ENCODE results near the gene DIP2A.

The DIP2A gene

DNA sequence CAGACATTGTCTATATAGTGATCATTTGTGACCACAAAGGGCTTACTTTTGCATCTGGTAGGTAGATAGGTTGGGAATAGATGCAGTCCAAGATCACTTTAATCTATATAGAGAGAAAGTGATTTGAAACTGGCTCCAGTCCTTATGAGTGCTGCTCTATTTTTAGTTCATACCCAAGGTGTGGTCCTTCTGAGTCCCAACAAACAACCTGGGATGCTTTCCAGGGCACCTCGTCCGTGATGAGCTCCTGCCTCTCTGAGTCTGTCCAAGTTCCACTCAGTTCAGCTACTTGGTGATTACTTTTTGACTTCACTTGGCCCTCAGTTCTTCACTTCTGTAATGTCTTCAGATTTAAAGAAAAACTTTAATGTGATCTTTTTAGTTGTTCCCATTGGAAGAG, 20.2 kb downstream of the DIP2A start:
- no peak overlapping the region for H3K9ac ChIP-seq (ENCODE audit: low read length)
- no peak overlapping the region for H3K4me3 ChIP-seq (ENCODE audit: low read length)
- no peaks in the 10 kb centered on the region for H3K27me3 ChIP-seq (ENCODE audit: control insufficient read depth, insufficient read depth, low read length)
- H3K4me1 ChIP-seq (ENCODE audit: control insufficient read depth, insufficient read depth, low read length), result no peaks in the 10 kb centered on the region
- H3K27ac ChIP-seq (ENCODE audit: low read depth, low read length), result no peak overlapping the region
- no peaks in the 10 kb centered on the region for H3K36me3 ChIP-seq (ENCODE audit: control insufficient read depth, insufficient read depth, low read length)

DNA sequence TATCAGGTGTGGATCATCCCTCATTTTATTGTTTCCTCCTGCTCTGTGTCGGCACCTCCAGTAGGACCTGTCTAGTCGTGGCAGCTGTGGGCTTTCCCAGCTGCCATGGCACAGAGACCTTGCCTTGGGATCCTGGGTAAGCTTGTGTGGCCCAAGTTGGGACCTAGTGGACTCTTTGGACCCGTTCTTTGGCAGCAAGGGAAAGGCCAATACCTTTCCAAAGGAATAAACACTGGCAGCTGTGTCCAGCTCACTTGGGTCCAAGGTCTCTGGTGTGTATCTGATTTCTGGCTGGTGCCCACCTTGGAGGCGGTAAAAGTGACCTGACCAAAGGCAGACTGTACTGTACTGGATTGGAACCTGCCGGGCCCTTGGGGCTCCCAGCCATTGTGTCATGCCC, 21.8 kb downstream of the DIP2A start:
- H3K4me3 ChIP-seq (ENCODE audit: low read length), result no peak overlapping the region
- H3K9ac ChIP-seq (ENCODE audit: low read length), result no peak overlapping the region
- no peaks in the 10 kb centered on the region for H3K27me3 ChIP-seq (ENCODE audit: control insufficient read depth, insufficient read depth, low read length)
- no peaks in the 10 kb centered on the region for H3K4me1 ChIP-seq (ENCODE audit: control insufficient read depth, insufficient read depth, low read length)
- no peak overlapping the region for H3K27ac ChIP-seq (ENCODE audit: low read depth, low read length)
- H3K36me3 ChIP-seq (ENCODE audit: control insufficient read depth, insufficient read depth, low read length), result no peaks in the 10 kb centered on the region

DNA sequence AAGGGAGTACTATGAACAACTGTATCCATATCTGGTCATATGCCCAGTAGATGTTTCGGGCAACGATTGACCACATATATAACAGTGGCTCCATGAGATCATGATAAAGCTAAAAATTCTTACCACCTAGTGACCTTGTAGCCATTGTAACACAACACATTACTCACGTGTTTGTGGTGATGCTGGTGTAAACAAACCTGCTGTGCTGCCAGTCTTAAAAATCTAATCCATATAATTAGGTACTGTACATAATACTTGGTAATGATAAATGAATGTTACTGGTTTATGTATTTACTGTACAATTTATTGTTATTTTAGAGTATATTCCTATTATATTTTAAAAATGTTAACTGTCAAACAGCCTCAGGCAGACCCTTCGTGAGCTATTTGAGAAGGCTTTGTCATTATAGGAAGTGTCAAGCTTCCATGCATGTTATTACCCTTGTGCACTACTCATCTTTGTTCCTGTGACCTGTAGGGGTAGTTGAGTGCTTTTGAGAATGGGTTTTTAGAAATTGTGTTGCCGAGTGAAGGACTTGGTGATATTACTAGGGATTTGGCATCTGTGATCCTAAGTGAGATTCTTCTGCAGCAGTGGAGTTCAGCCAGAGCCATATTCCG, 23.6 kb downstream of the DIP2A start:
- Histone ChIP-seq H3K4me3 (ENCODE audit: low read length) (no peak overlapping the region), H3K4me1 (ENCODE audit: control insufficient read depth, insufficient read depth, low read length) (no peaks in the 10 kb centered on the region), H3K9ac (ENCODE audit: low read length) (no peak overlapping the region), H3K27me3 (ENCODE audit: control insufficient read depth, insufficient read depth, low read length) (no peaks in the 10 kb centered on the region), H3K27ac (ENCODE audit: low read depth, low read length) (no peak overlapping the region), H3K36me3 (ENCODE audit: control insufficient read depth, insufficient read depth, low read length) (no peaks in the 10 kb centered on the region)

DNA sequence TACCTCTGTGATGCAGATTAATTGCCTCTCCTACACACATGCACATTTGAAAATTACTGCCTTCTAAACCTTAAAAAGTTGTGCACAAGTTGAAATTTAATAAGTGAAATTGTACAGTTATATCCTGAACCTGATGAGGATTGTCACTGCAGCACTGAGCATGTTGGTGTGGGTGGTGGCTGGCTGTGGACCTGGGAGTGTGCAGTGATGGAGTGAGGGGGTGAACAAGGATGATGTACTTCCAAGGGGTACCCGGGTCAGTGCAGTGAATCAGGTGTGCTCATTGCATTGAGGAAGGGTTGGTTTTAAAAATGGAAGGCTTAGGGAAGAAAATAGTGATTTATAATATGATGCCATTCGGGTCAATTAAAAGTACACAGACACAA, 24.1 kb downstream of the DIP2A start:
- no peak overlapping the region for H3K9ac ChIP-seq (ENCODE audit: low read length)
- H3K4me3 ChIP-seq (ENCODE audit: low read length), result no peak overlapping the region
- H3K36me3 ChIP-seq (ENCODE audit: control insufficient read depth, insufficient read depth, low read length), result no peaks in the 10 kb centered on the region

DNA sequence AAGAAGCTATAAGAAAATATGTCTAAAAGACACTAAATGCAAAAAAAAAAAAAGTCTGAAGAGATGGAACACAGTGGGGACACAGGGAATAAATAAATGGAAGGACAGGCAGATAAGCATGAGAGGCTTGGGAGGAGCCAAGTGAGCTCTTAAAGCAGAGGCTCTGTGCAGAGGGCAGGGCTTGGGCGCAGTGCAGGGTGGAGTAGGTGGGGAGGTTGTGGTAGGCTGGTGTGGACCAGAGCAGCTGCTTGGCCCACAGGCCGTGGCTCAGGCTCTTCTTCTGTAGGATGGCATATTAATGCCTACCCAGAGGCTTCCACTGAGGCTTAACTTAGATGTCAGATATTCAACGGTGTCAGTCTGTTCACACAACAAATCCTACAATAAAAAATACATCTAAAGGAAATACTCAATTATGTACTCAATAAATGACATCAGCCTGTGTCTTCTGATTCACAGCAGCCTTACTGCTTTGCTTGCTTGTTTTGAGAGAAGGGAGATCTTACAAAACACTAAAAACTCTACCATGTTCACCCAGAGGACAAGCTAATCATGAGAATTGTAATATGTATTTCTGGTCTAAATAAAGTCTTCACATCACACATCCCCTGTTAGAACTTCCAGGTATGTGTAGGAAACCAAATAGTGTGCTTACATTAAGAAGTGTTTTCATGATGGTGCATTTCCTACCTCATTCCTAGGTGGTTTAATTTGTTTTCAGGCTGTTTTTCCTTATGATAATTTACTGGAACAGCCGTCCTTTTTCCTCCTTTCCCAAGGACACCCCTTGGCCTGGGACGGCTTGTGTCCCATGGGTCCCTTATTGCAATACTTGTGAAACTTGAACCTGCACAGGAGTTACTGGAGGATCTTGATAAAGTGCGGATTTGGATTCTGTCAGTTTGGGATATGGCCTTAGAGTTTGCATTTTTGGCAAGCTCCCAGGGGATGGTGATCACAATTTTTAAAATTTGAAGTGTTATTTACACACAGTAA, 24.9 kb downstream of the DIP2A start:
- Histone ChIP-seq H3K27ac (ENCODE audit: low read depth, low read length) (no peak overlapping the region), H3K27me3 (ENCODE audit: control insufficient read depth, insufficient read depth, low read length) (no peaks in the 10 kb centered on the region), H3K4me1 (ENCODE audit: control insufficient read depth, insufficient read depth, low read length) (no peaks in the 10 kb centered on the region), H3K4me3 (ENCODE audit: low read length) (no peak overlapping the region), H3K36me3 (ENCODE audit: control insufficient read depth, insufficient read depth, low read length) (no peaks in the 10 kb centered on the region), H3K9ac (ENCODE audit: low read length) (no peak overlapping the region)

More for the DNA sequence above, 24.1 kb downstream of the DIP2A start:
- no peaks in the 10 kb centered on the region for H3K4me1 ChIP-seq (ENCODE audit: control insufficient read depth, insufficient read depth, low read length)
- no peak overlapping the region for H3K27ac ChIP-seq (ENCODE audit: low read depth, low read length)
- no peaks in the 10 kb centered on the region for H3K27me3 ChIP-seq (ENCODE audit: control insufficient read depth, insufficient read depth, low read length)

DNA sequence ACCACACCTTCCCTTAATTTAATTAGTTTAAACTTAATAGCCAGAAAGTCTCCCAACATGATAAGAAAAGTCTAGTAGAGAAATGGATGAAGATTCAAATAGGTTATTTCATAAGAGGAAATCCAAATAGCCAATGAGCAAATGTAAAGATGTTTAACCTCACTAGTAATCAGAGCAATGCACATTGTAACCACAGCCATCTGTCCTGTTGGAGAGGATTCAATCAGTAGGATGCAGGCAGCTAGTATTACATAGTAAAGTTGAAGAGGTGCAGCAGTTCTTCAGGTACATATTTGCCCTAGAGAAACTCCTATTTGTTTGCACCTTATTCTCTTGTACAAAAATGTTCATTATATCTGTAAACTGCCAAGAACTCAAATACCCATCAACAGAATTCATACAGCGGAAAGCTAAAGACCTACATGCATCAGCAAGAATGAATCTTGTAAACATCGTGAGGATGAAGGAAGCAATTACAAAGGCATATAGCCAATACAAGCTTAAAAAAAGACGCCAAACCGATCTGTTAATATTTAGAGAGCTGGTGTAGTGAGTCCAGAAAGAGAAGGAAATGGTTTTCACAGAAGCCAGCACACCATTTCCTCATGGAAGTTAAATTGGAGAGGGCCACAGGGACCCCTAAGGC, 27.9 kb downstream of the DIP2A start:
- H3K4me1 ChIP-seq (ENCODE audit: control insufficient read depth, insufficient read depth, low read length), result no peaks in the 10 kb centered on the region
- H3K4me3 ChIP-seq (ENCODE audit: low read length), result no peak overlapping the region
- no peak overlapping the region for H3K27ac ChIP-seq (ENCODE audit: low read depth, low read length)
- H3K9ac ChIP-seq (ENCODE audit: low read length), result no peak overlapping the region
- H3K27me3 ChIP-seq (ENCODE audit: control insufficient read depth, insufficient read depth, low read length), result no peaks in the 10 kb centered on the region
- peaks cover 8% of the 10 kb centered on the region for H3K36me3 ChIP-seq (ENCODE audit: control insufficient read depth, insufficient read depth, low read length)

DNA sequence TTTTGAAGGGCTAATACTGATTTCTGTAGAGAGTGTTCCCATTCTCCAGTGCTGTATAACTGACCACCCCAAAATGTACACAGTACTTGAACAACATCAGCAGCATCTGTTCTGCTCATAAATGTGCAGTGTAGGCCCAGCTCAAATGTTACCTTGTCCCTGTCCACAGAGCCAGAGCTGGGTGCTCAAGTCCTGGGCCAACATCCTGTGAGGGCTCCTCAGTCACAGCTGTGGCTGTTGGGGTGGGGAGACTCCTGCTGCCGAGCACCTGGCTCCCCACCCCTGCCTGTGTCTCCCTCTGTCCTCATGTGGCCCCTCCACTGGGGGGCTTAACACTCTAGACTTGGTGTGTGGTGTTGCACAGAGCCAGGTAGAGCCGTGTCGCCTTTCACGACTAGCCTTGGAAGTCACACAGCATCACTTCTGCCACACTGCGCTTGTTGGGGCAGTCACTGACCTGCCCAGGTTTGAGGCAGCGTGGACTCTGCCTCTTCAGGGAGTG, 30.5 kb downstream of the DIP2A start:
- H3K9ac ChIP-seq (ENCODE audit: low read length), result no peak overlapping the region
- H3K4me1 ChIP-seq (ENCODE audit: control insufficient read depth, insufficient read depth, low read length), result no peaks in the 10 kb centered on the region
- no peak overlapping the region for H3K27ac ChIP-seq (ENCODE audit: low read depth, low read length)
- H3K36me3 ChIP-seq (ENCODE audit: control insufficient read depth, insufficient read depth, low read length), result peaks cover 12% of the 10 kb centered on the region
- no peak overlapping the region for H3K4me3 ChIP-seq (ENCODE audit: low read length)
- no peaks in the 10 kb centered on the region for H3K27me3 ChIP-seq (ENCODE audit: control insufficient read depth, insufficient read depth, low read length)

DNA sequence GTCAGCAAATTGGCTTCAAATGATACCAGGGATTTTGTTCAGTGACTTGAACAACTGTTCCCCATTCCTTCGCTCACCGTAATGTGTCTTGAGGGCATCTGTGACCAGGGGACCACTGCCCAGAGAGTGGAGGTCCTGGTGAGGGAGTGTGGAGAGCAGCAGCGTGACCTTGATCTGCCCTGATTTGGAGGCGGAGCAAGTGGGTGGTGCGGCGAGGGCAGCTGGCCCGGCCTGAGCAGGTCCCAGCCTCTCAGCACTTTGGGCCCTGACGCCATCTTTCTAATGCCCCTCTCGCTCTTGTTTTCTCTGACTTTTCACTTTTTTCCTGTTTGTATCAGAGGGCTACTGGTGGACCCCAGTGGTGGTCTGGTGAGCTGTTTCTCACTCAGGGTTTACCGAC, 31.1 kb downstream of the DIP2A start:
- Histone ChIP-seq H3K4me3 (ENCODE audit: low read length) (no peak overlapping the region), H3K27me3 (ENCODE audit: control insufficient read depth, insufficient read depth, low read length) (no peaks in the 10 kb centered on the region), H3K27ac (ENCODE audit: low read depth, low read length) (no peak overlapping the region), H3K4me1 (ENCODE audit: control insufficient read depth, insufficient read depth, low read length) (no peaks in the 10 kb centered on the region), H3K36me3 (ENCODE audit: control insufficient read depth, insufficient read depth, low read length) (peaks cover 12% of the 10 kb centered on the region), H3K9ac (ENCODE audit: low read length) (no peak overlapping the region)

DNA sequence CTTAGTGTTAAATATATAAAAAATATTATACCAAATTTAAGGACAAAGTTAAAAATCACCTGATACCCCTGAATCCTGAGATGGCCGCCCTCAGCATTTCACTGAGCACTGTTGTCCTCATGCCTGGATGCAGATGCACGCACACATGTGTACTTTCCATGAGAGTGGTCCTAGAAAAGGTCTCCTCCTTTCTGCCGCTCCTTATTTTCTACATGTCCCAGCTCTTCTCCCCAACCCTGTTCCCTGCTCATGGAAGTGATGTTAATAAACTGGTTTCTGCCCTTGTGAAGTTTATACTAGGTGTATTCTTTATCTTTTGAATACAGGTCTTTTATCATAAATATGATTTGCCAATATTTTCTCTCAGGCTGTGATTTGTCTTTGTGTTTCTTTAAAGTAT, 32.9 kb downstream of the DIP2A start:
- no peaks in the 10 kb centered on the region for H3K27me3 ChIP-seq (ENCODE audit: control insufficient read depth, insufficient read depth, low read length)
- no peaks in the 10 kb centered on the region for H3K4me1 ChIP-seq (ENCODE audit: control insufficient read depth, insufficient read depth, low read length)
- H3K4me3 ChIP-seq (ENCODE audit: low read length), result no peak overlapping the region
- H3K36me3 ChIP-seq (ENCODE audit: control insufficient read depth, insufficient read depth, low read length), result peaks cover 12% of the 10 kb centered on the region
- H3K9ac ChIP-seq (ENCODE audit: low read length), result no peak overlapping the region
- no peak overlapping the region for H3K27ac ChIP-seq (ENCODE audit: low read depth, low read length)

DNA sequence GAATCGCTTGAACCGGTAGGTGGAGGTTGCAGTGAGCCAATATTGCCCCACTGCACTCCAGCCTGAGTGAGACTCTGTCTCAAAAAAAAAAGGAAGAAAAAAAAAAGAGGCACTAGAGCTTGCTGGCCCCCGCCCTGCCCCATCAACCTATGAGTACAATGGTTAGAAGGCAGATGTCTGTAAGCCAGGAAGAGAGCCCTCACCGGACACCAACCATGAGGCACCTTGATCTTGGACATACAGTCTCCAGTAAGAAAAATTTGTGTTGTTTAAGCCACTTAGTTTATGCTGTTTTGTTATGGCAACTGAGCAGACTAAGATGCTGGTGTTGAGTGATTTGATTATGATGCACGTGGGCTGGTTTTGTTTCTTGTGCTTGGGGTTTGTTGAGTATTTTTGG, 34.2 kb downstream of the DIP2A start:
- Histone ChIP-seq H3K4me3 (ENCODE audit: low read length) (no peak overlapping the region), H3K27me3 (ENCODE audit: control insufficient read depth, insufficient read depth, low read length) (no peaks in the 10 kb centered on the region), H3K27ac (ENCODE audit: low read depth, low read length) (no peak overlapping the region), H3K4me1 (ENCODE audit: control insufficient read depth, insufficient read depth, low read length) (no peaks in the 10 kb centered on the region), H3K9ac (ENCODE audit: low read length) (no peak overlapping the region), H3K36me3 (ENCODE audit: control insufficient read depth, insufficient read depth, low read length) (peaks cover 12% of the 10 kb centered on the region)

DNA sequence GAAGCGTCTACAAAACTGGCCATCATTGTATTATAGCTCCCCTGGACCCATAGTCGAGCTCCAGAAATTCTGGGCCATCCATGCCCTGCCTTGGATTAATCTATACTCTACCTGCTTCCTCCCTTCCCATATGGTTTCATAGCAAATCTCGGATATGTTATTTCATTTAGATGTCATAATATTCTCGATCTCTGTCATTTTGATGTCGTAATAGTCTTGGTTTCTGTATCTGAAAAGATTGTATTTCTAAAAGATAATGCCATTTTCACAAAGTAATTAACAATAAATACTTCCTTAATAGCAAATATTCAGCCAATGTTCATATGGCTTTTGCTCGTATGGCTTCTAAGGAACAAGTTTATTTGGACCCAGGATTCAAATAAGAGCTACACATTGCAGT, 35.1 kb downstream of the DIP2A start:
- Histone ChIP-seq H3K27me3 (ENCODE audit: control insufficient read depth, insufficient read depth, low read length) (no peaks in the 10 kb centered on the region), H3K36me3 (ENCODE audit: control insufficient read depth, insufficient read depth, low read length) (peaks cover 12% of the 10 kb centered on the region), H3K4me3 (ENCODE audit: low read length) (no peak overlapping the region), H3K4me1 (ENCODE audit: control insufficient read depth, insufficient read depth, low read length) (no peaks in the 10 kb centered on the region), H3K27ac (ENCODE audit: low read depth, low read length) (no peak overlapping the region), H3K9ac (ENCODE audit: low read length) (no peak overlapping the region)

DNA sequence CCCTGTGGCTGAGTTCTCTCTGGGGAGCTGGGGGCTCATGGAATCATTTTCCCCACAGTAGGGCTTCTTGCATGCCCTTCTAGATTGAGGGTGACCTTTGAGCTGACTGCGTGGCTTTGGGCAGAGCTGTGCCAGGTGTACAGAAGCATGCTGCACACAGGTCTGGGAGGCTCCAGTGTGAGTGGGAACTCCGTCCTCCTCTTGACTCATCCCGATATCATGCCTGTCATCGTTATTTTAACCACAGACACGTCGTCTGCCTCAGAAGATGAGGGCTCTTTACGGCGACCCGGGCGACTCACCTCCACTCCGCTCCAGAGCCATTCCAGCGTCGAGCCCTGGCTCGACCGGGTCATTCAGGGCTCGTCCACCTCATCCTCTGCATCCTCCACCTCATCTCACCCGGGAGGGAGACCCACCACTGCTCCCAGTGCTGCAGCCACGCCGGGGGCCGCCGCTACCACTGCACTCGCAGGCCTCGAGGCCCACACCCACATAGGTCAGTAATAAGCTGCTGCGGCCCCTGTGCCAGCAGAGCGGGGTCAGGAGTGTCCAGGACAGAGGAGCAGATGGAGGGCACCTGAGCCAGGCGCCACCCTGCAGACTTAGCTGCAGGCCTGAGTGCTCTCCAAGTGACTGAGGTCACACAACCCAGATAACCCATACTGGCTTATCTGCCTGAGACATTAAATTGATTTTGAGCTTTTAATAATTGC, 39.8 kb downstream of the DIP2A start:
- Histone ChIP-seq H3K4me1 (ENCODE audit: control insufficient read depth, insufficient read depth, low read length) (no peaks in the 10 kb centered on the region), H3K9ac (ENCODE audit: low read length) (no peak overlapping the region), H3K36me3 (ENCODE audit: control insufficient read depth, insufficient read depth, low read length) (no peaks in the 10 kb centered on the region), H3K27ac (ENCODE audit: low read depth, low read length) (no peak overlapping the region), H3K4me3 (ENCODE audit: low read length) (no peak overlapping the region), H3K27me3 (ENCODE audit: control insufficient read depth, insufficient read depth, low read length) (no peaks in the 10 kb centered on the region)
